Activated naive CD8-positive, alpha-beta T cell treated with anti-CD3 and anti-CD28 coated beads, Interleukin-2, amount 50 U/mL, for 16 hours (primary cell): ENCODE results near the gene WWOX.

Experiments used
- DNase-seq: peaks from one replicate; pipeline ENCODE4 v3.0.0-alpha.2; 2020; ENCODE audit warnings: low read depth, low spot score

The WWOX gene

GRCh38 chr16:78395035-78395434 lies 295.6 kb downstream of the WWOX start:
- no peak for DNase-seq

- no peak for DNase-seq
Observed at GRCh38 chr16:78396046-78396445, 296.6 kb downstream of the WWOX start.

- DNase-seq, result no peak
Observed at GRCh38 chr16:78396673-78397072, 297.2 kb downstream of the WWOX start.

- DNase-seq, result no peak
Observed at GRCh38 chr16:78399384-78399783, 299.9 kb downstream of the WWOX start.

GRCh38 chr16:78402833-78403232 lies 303.4 kb downstream of the WWOX start:
- DNase-seq, result no peak

GRCh38 chr16:78405040-78405439 lies 305.6 kb downstream of the WWOX start:
- DNase-seq, result no peak

- DNase-seq, result no peak
Observed at GRCh38 chr16:78405833-78406232, 306.4 kb downstream of the WWOX start.

GRCh38 chr16:78407191-78407590 lies 307.7 kb downstream of the WWOX start:
- no peak for DNase-seq

- no peak for DNase-seq
Observed at GRCh38 chr16:78413651-78414050, 314.2 kb downstream of the WWOX start.

GRCh38 chr16:78415013-78415412 lies 315.6 kb downstream of the WWOX start:
- no peak for DNase-seq

GRCh38 chr16:78415669-78416068 lies 316.2 kb downstream of the WWOX start:
- no peak for DNase-seq

GRCh38 chr16:78416400-78416799 lies 316.9 kb downstream of the WWOX start:
- no peak for DNase-seq

- DNase-seq, result no peak
Observed at GRCh38 chr16:78421181-78421708, 321.8 kb downstream of the WWOX start.

GRCh38 chr16:78425281-78425680 lies 325.8 kb downstream of the WWOX start:
- no peak for DNase-seq

GRCh38 chr16:78425891-78426510 lies 326.5 kb downstream of the WWOX start:
- no peak for DNase-seq

GRCh38 chr16:78428193-78428592 lies 328.7 kb downstream of the WWOX start:
- DNase-seq, result no peak

GRCh38 chr16:78430281-78430680 lies 330.8 kb downstream of the WWOX start:
- no peak for DNase-seq

GRCh38 chr16:78431004-78431670 lies 331.7 kb downstream of the WWOX start:
- no peak for DNase-seq

GRCh38 chr16:78431701-78432100 lies 332.2 kb downstream of the WWOX start:
- no peak for DNase-seq

GRCh38 chr16:78432451-78432850 lies 333.0 kb downstream of the WWOX start:
- no peak for DNase-seq

- DNase-seq, result no peak
Observed at GRCh38 chr16:78433116-78433515, 333.7 kb downstream of the WWOX start.

GRCh38 chr16:78434401-78434800 lies 334.9 kb downstream of the WWOX start:
- DNase-seq, result no peak

GRCh38 chr16:78435260-78435659 lies 335.8 kb downstream of the WWOX start:
- no peak for DNase-seq
